ENCODE data around the gene SLC36A4. TPM values are rescaled to one million over a fixed set of nuclear protein-coding genes. Genes with fewer than 3 reads are reported as not detected.

Gene SLC36A4
- total RNA-seq, 1 experiment from 2014 or later = 21.1 TPM

- DNase-seq (ENCODE audit: low read depth, low spot score) (no peak), ATAC-seq (no peak)
- H3K27me3 ChIP-seq (ENCODE audit: insufficient read depth, low read length) = no peaks in the 10 kb centered on the region
- no peak overlapping the region for H3K27ac ChIP-seq (ENCODE audit: low read depth, low read length)
- no peak for TF ChIP-seq ELF1 (IDR thresholded peaks at IDR 0.05; ENCODE audit: borderline replicate concordance, low read depth)
- TF ChIP-seq POLR2A (IDR thresholded peaks at IDR 0.05; ENCODE audit: borderline replicate concordance, extremely low read depth, insufficient read depth, insufficient read length) = no peak
- TF ChIP-seq CTCF (IDR thresholded peaks at IDR 0.05 in 2 of 3, conservative IDR thresholded peaks at IDR 0.05 in 1 of 3; ENCODE audit: borderline replicate concordance in 1 of 3, insufficient read depth in 1 of 3, low read depth in 2 of 3, low read length in 2 of 3) = no peak
- TF ChIP-seq EZH2 (IDR thresholded peaks at IDR 0.05) = no peak
- no peak for TF ChIP-seq SP1 (IDR thresholded peaks at IDR 0.05; ENCODE audit: low read depth)
- TF ChIP-seq EZH2phosphoT487 (IDR thresholded peaks at IDR 0.05; ENCODE audit: borderline replicate concordance) = no peak
- TF ChIP-seq TCF7L2 (IDR thresholded peaks at IDR 0.05; ENCODE audit: borderline replicate concordance, extremely low read depth, insufficient read depth, insufficient read length) = no peak
- no peak for TF ChIP-seq CEBPB (IDR thresholded peaks at IDR 0.05; ENCODE audit: low read depth)
- no peak for TF ChIP-seq ZBTB33 (IDR thresholded peaks at IDR 0.05; ENCODE audit: extremely low read depth, insufficient replicate concordance, low read length)
- TF ChIP-seq REST (IDR thresholded peaks at IDR 0.05; ENCODE audit: low read depth) = no peak
- TF ChIP-seq ZFX (IDR thresholded peaks at IDR 0.05) = no peak
- TF ChIP-seq RAD21 (IDR thresholded peaks at IDR 0.05; ENCODE audit: low read depth) = no peak
- TF ChIP-seq MAX (IDR thresholded peaks at IDR 0.05) = no peak
- TF ChIP-seq SRF (IDR thresholded peaks at IDR 0.05; ENCODE audit: low read depth) = no peak
- TF ChIP-seq ATF3 (IDR thresholded peaks at IDR 0.05) = no peak
- TF ChIP-seq YY1 (IDR thresholded peaks at IDR 0.05; ENCODE audit: extremely low read depth, insufficient replicate concordance, low read depth, low read length) = no peak
- no peak for TF ChIP-seq ZNF274 (IDR thresholded peaks at IDR 0.05; ENCODE audit: low read depth, low read length)
- no peaks in the 10 kb centered on the region for H3K79me2 ChIP-seq (ENCODE audit: insufficient read depth, low read length)
- H2AFZ ChIP-seq (ENCODE audit: low read depth, low read length, poor library complexity, severe bottlenecking) = no peak overlapping the region
- no peak overlapping the region for H3K4me3 ChIP-seq (replicated peaks in 1 of 2; ENCODE audit: low read depth in 1 of 2, low read length in 2 of 2)
- no peaks in the 10 kb centered on the region for H4K20me1 ChIP-seq (ENCODE audit: insufficient read depth)
- BruUV-seq (replicated peaks) = no TSS peak
- ChIA-PET CTCF (no interaction called here), POLR2A (no interaction called here), RAD21 (ENCODE audit: low non-redundant PET in 1 of 2, low total read pairs in 2 of 2, uncharacterized antibody in 2 of 2, unreplicated experiment in 2 of 2) (no interaction called here)
- intact Hi-C loops (cut with micrococcal nuclease) = no loop called here
- H3K9me3 ChIP-seq (ENCODE audit: control insufficient read depth in 1 of 2, insufficient read depth in 1 of 2, low read depth in 1 of 2, low read length in 2 of 2) = no peaks in the 10 kb centered on the region
- 0 out of 4 replicates have a peak, but pooled peaks cover 0 to 2% of the 10 kb centered on the region in 2 experiments for H3K36me3 ChIP-seq (ENCODE audit: control insufficient read depth in 1 of 2, insufficient read depth in 2 of 2, low read length in 2 of 2)
- no peaks in the 10 kb centered on the region for H3K4me1 ChIP-seq (ENCODE audit: control insufficient read depth in 1 of 2, insufficient read depth in 2 of 2, low read length in 2 of 2)
- H3K4me2 ChIP-seq (ENCODE audit: low read length) = no peak overlapping the region
- no peak overlapping the region for H3K9ac ChIP-seq (ENCODE audit: low read length)
- no peaks in the 10 kb centered on the region for H3K9me2 ChIP-seq (ENCODE audit: insufficient read depth)
These were observed 30.9 kb downstream of the SLC36A4 start for GRCh38 chr11:93166862-93167261.
